K562 (cell line): Measurements from ENCODE around the gene COL4A6. TPM values are rescaled to one million over a fixed set of nuclear protein-coding genes. Genes with fewer than 3 reads are reported as not detected.

Experiments used
- MXD1 ChIP-seq: fragments of 250-450 bp; sonication (Bioruptor Pico); IDR thresholded peaks from 2 replicates; pipeline ENCODE4 v1.8.0; 2021; ENCODE audit warnings: borderline replicate concordance, mild to moderate bottlenecking, moderate library complexity; ENCODE audit not compliant: poor library complexity, severe bottlenecking
- PTRF ChIP-seq: fragments of 450-650 bp; IDR thresholded peaks from 2 replicates; pipeline ENCODE4 v1.6.1; 2016; ENCODE audit warnings: mild to moderate bottlenecking, missing genetic modification characterization, missing compliant biosample characterization
- STAT5A ChIP-seq: IDR thresholded peaks from 2 replicates; pipeline ENCODE4 v1.6.1; 2012; ENCODE audit warnings: low read length, inconsistent platforms, borderline replicate concordance
- ZFP30 ChIP-seq: fragments of 250-450 bp; sonication (Bioruptor Pico); IDR thresholded peaks from 2 replicates; pipeline ENCODE4 v1.8.0; 2022; ENCODE audit warnings: moderate library complexity, mild to moderate bottlenecking, inconsistent platforms, borderline replicate concordance
- ZNF217 ChIP-seq: sonication (generic); formaldehyde crosslinking; IDR thresholded peaks from 2 replicates; pipeline ENCODE4 v1.8.0; 2022; ENCODE audit warnings: mild to moderate bottlenecking, missing genetic modification reagents
- polyA plus RNA-seq, 8 experiments: library from polyadenylated mRNA; depleted of rRNA in 4 of 8; stranded (reverse) in 5 of 8; unstranded in 3 of 8; fragments of >200 nt; fragmentation: Nextera tagmentation in 2 of 8; fragmentation: Illumina TruSeq in 1 of 8; extraction: Ambion mirVana in 2 of 8; extraction: Trizol in 1 of 8; gene quantifications; 2 replicates each; pipeline versions ENCODE4 v1.2.1 to v1.2.3, GENCODE V29; 2011 to 2014; ENCODE audit warnings: inconsistent platforms in 1 of 8, missing spikeins in 1 of 8
- total RNA-seq, 7 experiments: library from RNA; depleted of rRNA in 6 of 7; stranded (reverse); fragments of >200 nt in 6 of 7; fragmentation: Illumina TruSeq in 2 of 7; extraction: Trizol in 2 of 7; gene quantifications; 2 replicates each; pipeline versions ENCODE4 v1.2.1 to v1.2.3, GENCODE V29; 2011 to 2021; ENCODE audit warnings: low replicate concordance in 1 of 7
- TF ChIP-seq, protein P1 (sequence below): fragments of 200-800 bp; sonication (Bioruptor generic); IDR thresholded peaks from 2 replicates; pipeline ENCODE4 v1.6.1; 2016; ENCODE audit warnings: missing genetic modification characterization, missing compliant biosample characterization

COL4A6 gene
- total and polyA plus RNA-seq, 9 of the 15 experiments (the other 6 are each of a cell fraction or from before 2014, with no cell fraction given) = 0.02 to 0.05 TPM; not detected in 7

DNA sequence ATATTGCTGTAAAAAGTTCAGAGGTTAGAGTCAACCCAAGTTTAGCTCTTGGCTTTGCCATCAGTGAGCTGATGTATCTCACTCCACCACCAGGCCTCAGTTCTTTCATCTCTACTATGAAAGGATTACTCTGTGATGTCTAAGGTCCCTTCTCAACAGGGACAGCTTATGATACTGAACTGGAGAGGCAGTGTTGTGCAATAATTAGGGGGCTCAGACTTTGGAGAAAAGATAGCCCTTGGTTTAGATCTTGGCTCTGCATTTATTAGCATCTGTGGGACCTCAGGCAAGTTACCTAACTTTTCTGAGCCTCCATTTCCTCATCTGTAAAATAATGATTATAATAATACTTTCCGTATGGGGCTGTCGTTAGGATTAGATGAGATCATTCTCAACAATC is 89.0 kb downstream of the COL4A6 start (continued):
- TF ChIP-seq, protein P1, sequence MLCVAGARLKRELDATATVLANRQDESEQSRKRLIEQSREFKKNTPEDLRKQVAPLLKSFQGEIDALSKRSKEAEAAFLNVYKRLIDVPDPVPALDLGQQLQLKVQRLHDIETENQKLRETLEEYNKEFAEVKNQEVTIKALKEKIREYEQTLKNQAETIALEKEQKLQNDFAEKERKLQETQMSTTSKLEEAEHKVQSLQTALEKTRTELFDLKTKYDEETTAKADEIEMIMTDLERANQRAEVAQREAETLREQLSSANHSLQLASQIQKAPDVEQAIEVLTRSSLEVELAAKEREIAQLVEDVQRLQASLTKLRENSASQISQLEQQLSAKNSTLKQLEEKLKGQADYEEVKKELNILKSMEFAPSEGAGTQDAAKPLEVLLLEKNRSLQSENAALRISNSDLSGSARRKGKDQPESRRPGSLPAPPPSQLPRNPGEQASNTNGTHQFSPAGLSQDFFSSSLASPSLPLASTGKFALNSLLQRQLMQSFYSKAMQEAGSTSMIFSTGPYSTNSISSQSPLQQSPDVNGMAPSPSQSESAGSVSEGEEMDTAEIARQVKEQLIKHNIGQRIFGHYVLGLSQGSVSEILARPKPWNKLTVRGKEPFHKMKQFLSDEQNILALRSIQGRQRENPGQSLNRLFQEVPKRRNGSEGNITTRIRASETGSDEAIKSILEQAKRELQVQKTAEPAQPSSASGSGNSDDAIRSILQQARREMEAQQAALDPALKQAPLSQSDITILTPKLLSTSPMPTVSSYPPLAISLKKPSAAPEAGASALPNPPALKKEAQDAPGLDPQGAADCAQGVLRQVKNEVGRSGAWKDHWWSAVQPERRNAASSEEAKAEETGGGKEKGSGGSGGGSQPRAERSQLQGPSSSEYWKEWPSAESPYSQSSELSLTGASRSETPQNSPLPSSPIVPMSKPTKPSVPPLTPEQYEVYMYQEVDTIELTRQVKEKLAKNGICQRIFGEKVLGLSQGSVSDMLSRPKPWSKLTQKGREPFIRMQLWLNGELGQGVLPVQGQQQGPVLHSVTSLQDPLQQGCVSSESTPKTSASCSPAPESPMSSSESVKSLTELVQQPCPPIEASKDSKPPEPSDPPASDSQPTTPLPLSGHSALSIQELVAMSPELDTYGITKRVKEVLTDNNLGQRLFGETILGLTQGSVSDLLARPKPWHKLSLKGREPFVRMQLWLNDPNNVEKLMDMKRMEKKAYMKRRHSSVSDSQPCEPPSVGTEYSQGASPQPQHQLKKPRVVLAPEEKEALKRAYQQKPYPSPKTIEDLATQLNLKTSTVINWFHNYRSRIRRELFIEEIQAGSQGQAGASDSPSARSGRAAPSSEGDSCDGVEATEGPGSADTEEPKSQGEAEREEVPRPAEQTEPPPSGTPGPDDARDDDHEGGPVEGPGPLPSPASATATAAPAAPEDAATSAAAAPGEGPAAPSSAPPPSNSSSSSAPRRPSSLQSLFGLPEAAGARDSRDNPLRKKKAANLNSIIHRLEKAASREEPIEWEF (CRISPR knock-in tag) = no peak
- TF ChIP-seq PTRF (tag) (no peak), ZNF217 (CRISPR knock-in tag) (no peak), ZFP30 (CRISPR knock-in tag) (no peak), MXD1 (no peak), STAT5A (no peak)
